Measurements from ENCODE around the gene COL4A5. TPM values are rescaled to one million over a fixed set of nuclear protein-coding genes. Genes with fewer than 3 reads are reported as not detected.

The COL4A5 gene
- total RNA-seq, 1 experiment from 2014 or later, result 51.3 TPM

- Mint-ChIP-seq H3K27ac (0 out of 7 replicates have a peak overlapping the region, but pooled peaks of 2 of the 3 experiments have one; percentile 35 to 88), H3K36me3 (ENCODE audit: insufficient read depth in 1 of 3, low read depth in 3 of 3) (peaks cover 0 to 6% (median 3%) of the 10 kb centered on the region in 3 experiments; a peak in 2 of 7 replicates)
Observed at GRCh38 chrX:108699368-108699767, 259.7 kb downstream of the COL4A5 start.

More at GRCh38 chrX:108699368-108699767, 259.7 kb downstream of the COL4A5 start:
- no peak overlapping the region for H2BK12ac ChIP-seq (ENCODE audit: insufficient read length, low read depth, low read length)
- H2AFZ ChIP-seq (ENCODE audit: low read length), result no peak overlapping the region
- H3T11ph ChIP-seq (ENCODE audit: low read length), result no peak overlapping the region
- H3K18ac ChIP-seq (ENCODE audit: insufficient read length, low read depth, low read length), result no peak overlapping the region
- H3K4me1 Mint-ChIP-seq, result peaks cover 0 to 2% of the 10 kb centered on the region in 2 experiments; a peak in 1 of 4 replicates
- H4K8ac ChIP-seq (replicated peaks; ENCODE audit: insufficient read length, low read depth, low read length), result no peak overlapping the region
- no peaks in the 10 kb centered on the region for H3K79me1 ChIP-seq (ENCODE audit: insufficient read depth, low read depth, low read length, poor library complexity, severe bottlenecking)
- no peak overlapping the region for H2BK120ac ChIP-seq (ENCODE audit: low read depth, low read length, poor library complexity, severe bottlenecking)
- no peaks in the 10 kb centered on the region for H3K27me3 Mint-ChIP-seq (ENCODE audit: low read depth)
- H3K23me2 ChIP-seq (ENCODE audit: insufficient read length, low read depth, low read length, poor library complexity, severe bottlenecking), result no peaks in the 10 kb centered on the region
- no peak for DNase-seq
- no peak overlapping the region for H4K91ac ChIP-seq (ENCODE audit: insufficient read length, low read depth, low read length)
- TF ChIP-seq, protein P1, sequence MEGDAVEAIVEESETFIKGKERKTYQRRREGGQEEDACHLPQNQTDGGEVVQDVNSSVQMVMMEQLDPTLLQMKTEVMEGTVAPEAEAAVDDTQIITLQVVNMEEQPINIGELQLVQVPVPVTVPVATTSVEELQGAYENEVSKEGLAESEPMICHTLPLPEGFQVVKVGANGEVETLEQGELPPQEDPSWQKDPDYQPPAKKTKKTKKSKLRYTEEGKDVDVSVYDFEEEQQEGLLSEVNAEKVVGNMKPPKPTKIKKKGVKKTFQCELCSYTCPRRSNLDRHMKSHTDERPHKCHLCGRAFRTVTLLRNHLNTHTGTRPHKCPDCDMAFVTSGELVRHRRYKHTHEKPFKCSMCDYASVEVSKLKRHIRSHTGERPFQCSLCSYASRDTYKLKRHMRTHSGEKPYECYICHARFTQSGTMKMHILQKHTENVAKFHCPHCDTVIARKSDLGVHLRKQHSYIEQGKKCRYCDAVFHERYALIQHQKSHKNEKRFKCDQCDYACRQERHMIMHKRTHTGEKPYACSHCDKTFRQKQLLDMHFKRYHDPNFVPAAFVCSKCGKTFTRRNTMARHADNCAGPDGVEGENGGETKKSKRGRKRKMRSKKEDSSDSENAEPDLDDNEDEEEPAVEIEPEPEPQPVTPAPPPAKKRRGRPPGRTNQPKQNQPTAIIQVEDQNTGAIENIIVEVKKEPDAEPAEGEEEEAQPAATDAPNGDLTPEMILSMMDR (conservative IDR thresholded peaks at IDR 0.05), result peak; percentile 74
- no peak overlapping the region for H3K56ac ChIP-seq (ENCODE audit: insufficient read length, low read depth, low read length)
- H3K4me1 ChIP-seq (ENCODE audit: insufficient read depth, low read length), result no peaks in the 10 kb centered on the region
- no peaks in the 10 kb centered on the region for H3K9me3 ChIP-seq (ENCODE audit: control insufficient read depth, low read depth, low read length)
- no peak overlapping the region for H2AK5ac ChIP-seq (ENCODE audit: insufficient read length, low read length)
- H3K4me2 ChIP-seq (ENCODE audit: insufficient read depth, insufficient read length, low read length), result no peak overlapping the region
- H3K4me3 Mint-ChIP-seq, result no peak overlapping the region
- no peak overlapping the region for H3K9ac ChIP-seq (ENCODE audit: extremely low read depth, insufficient read length, low read length)
- no peak overlapping the region for H2BK15ac ChIP-seq (ENCODE audit: low read depth, low read length)
- H2BK5ac ChIP-seq (ENCODE audit: insufficient read length, low read length), result no peak overlapping the region
- no CpG with 5 or more reads among the region's 1 CpG for WGBS (ENCODE audit: extremely low coverage, insufficient read length, low lambda C conversion rate)
- no peak overlapping the region for H3K4ac ChIP-seq (ENCODE audit: low read depth, low read length)
- no peak overlapping the region for H2BK20ac ChIP-seq (ENCODE audit: low read depth, low read length, poor library complexity, severe bottlenecking)
- H3K9me3 Mint-ChIP-seq, result no peaks in the 10 kb centered on the region
- no peak overlapping the region for H3K27ac ChIP-seq (ENCODE audit: insufficient read length, low read depth, low read length)
- H3K23ac ChIP-seq (ENCODE audit: insufficient read length, low read depth, low read length), result no peak overlapping the region
- no peaks in the 10 kb centered on the region for H4K20me1 ChIP-seq (ENCODE audit: control insufficient read depth, insufficient read depth, insufficient read length)
- H3K27me3 ChIP-seq (ENCODE audit: insufficient read depth, low read length), result no peaks in the 10 kb centered on the region
- no peaks in the 10 kb centered on the region for H3K79me2 ChIP-seq (ENCODE audit: insufficient read depth, low read length)
- no peak overlapping the region for H3K14ac ChIP-seq (ENCODE audit: insufficient read depth, low read length)
- no peak overlapping the region for H4K5ac ChIP-seq (ENCODE audit: insufficient read length, low read depth, low read length)

All from H9 (cell line).